Measurements from ENCODE around the gene SCGN.

SCGN gene

GRCh38 chr6:25661129-25661779 lies 9.2 kb downstream of the SCGN start (continued):
- TF ChIP-seq MZF1 (tag by site-specific recombination; IDR thresholded peaks at IDR 0.05; ENCODE audit: borderline replicate concordance), result no peak
- TF ChIP-seq ZBTB17 (tag by site-specific recombination; IDR thresholded peaks at IDR 0.05), result no peak
- TF ChIP-seq, protein P1, sequence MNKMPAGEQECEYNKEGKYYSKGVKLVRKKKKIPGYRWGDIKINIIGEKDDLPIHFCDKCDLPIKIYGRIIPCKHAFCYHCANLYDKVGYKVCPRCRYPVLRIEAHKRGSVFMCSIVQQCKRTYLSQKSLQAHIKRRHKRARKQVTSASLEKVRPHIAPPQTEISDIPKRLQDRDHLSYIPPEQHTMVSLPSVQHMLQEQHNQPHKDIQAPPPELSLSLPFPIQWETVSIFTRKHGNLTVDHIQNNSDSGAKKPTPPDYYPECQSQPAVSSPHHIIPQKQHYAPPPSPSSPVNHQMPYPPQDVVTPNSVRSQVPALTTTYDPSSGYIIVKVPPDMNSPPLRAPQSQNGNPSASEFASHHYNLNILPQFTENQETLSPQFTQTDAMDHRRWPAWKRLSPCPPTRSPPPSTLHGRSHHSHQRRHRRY (tag by site-specific recombination; IDR thresholded peaks at IDR 0.05), result no peak
- no peak for TF ChIP-seq ZNF175 (tag by site-specific recombination; IDR thresholded peaks at IDR 0.05)
- no peak for TF ChIP-seq ZNF596 (tag by site-specific recombination; IDR thresholded peaks at IDR 0.05)

- Histone ChIP-seq H3K36me3 (ENCODE audit: control insufficient read depth in 2 of 2, insufficient read depth in 1 of 2, low read length in 2 of 2) (no peaks in the 10 kb centered on the region), H3K4me1 (ENCODE audit: control insufficient read depth, insufficient read depth, low read length) (no peaks in the 10 kb centered on the region), H3K4me3 (ENCODE audit: low read depth, low read length) (no peak overlapping the region), H3K9me3 (ENCODE audit: control insufficient read depth, insufficient read depth, low read depth, low read length) (no peaks in the 10 kb centered on the region), H3K27ac (ENCODE audit: extremely low read depth, low read depth, low read length) (no peak overlapping the region)
- TF ChIP-seq ZNF223 (tag by site-specific recombination; IDR thresholded peaks at IDR 0.05) (no peak), ZNF398 (tag by site-specific recombination; IDR thresholded peaks at IDR 0.05) (no peak), ZNF133 (tag by site-specific recombination; IDR thresholded peaks at IDR 0.05) (no peak), ZBTB48 (tag by site-specific recombination; IDR thresholded peaks at IDR 0.05) (no peak), ZSCAN5A (tag by site-specific recombination; IDR thresholded peaks at IDR 0.05) (no peak), PRDM1 (tag by site-specific recombination; IDR thresholded peaks at IDR 0.05) (no peak), GLI2 (tag by site-specific recombination; IDR thresholded peaks at IDR 0.05; ENCODE audit: borderline replicate concordance, low read depth) (no peak), TCF7L2 (IDR thresholded peaks at IDR 0.05; ENCODE audit: borderline replicate concordance, low read depth, low read length) (no peak), ZSCAN4 (tag by site-specific recombination; IDR thresholded peaks at IDR 0.05) (no peak), ZNF202 (tag by site-specific recombination; IDR thresholded peaks at IDR 0.05; ENCODE audit: borderline replicate concordance) (no peak), BCL11B (tag by site-specific recombination; IDR thresholded peaks at IDR 0.05; ENCODE audit: low read depth) (no peak)
- TF ChIP-seq, protein P1 (tag by site-specific recombination; IDR thresholded peaks at IDR 0.05), result no peak
- TF ChIP-seq, protein P2, sequence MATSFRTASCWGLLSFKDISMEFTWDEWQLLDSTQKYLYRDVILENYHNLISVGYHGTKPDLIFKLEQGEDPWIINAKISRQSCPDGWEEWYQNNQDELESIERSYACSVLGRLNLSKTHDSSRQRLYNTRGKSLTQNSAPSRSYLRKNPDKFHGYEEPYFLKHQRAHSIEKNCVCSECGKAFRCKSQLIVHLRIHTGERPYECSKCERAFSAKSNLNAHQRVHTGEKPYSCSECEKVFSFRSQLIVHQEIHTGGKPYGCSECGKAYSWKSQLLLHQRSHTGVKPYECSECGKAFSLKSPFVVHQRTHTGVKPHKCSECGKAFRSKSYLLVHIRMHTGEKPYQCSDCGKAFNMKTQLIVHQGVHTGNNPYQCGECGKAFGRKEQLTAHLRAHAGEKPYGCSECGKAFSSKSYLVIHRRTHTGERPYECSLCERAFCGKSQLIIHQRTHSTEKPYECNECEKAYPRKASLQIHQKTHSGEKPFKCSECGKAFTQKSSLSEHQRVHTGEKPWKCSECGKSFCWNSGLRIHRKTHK (tag by site-specific recombination; IDR thresholded peaks at IDR 0.05), result no peak
- TF ChIP-seq, protein P3, sequence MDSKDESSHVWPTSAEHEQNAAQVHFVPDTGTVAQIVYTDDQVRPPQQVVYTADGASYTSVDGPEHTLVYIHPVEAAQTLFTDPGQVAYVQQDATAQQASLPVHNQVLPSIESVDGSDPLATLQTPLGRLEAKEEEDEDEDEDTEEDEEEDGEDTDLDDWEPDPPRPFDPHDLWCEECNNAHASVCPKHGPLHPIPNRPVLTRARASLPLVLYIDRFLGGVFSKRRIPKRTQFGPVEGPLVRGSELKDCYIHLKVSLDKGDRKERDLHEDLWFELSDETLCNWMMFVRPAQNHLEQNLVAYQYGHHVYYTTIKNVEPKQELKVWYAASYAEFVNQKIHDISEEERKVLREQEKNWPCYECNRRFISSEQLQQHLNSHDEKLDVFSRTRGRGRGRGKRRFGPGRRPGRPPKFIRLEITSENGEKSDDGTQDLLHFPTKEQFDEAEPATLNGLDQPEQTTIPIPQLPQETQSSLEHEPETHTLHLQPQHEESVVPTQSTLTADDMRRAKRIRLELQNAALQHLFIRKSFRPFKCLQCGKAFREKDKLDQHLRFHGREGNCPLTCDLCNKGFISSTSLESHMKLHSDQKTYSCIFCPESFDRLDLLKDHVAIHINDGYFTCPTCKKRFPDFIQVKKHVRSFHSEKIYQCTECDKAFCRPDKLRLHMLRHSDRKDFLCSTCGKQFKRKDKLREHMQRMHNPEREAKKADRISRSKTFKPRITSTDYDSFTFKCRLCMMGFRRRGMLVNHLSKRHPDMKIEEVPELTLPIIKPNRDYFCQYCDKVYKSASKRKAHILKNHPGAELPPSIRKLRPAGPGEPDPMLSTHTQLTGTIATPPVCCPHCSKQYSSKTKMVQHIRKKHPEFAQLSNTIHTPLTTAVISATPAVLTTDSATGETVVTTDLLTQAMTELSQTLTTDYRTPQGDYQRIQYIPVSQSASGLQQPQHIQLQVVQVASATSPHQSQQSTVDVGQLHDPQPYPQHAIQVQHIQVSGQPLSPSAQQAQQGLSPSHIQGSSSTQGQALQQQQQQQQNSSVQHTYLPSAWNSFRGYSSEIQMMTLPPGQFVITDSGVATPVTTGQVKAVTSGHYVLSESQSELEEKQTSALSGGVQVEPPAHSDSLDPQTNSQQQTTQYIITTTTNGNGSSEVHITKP (tag by site-specific recombination; IDR thresholded peaks at IDR 0.05), result no peak
- ChIA-PET POLR2A (no interaction called here), CTCF (no interaction called here)
Observed at GRCh38 chr6:25665455-25665854, 13.4 kb downstream of the SCGN start.
